ENCODE results near the gene OR2T8. TPM values are rescaled to one million over a fixed set of nuclear protein-coding genes. Genes with fewer than 3 reads are reported as not detected.

Gene OR2T8
- total and polyA plus RNA-seq, 4 donors: 0.16 to 0.21 TPM; not detected in 2

DNA sequence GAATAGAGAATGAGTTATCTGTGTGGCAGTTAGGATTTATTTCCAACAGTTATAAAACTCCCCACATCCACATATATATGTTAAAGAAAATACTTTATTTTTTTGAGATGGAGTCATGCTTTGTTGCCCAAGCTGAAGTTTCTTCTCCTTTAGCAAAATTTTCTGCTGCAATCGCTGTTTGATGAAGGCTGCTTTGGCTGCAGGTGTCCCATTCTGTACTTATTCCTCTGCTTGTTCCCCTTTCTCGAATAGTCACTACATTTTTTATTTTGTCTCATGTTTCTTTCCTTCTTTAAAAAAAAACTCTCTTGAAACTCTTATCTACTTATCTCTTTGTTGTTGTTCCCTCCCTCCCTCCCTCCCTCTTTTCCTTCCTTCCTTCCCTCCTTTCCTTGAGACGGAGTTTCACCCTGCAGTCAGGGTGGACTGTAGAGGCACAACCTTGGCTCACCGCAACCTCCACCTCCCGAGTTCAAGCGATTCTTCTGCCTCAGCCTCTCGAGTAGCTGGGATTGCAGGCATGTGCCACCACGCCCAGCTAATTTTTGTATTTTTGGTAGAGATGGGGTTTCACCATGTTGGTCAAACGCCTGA lies 14.0 kb upstream of the OR2T8 start:
- TF ChIP-seq, protein P1, sequence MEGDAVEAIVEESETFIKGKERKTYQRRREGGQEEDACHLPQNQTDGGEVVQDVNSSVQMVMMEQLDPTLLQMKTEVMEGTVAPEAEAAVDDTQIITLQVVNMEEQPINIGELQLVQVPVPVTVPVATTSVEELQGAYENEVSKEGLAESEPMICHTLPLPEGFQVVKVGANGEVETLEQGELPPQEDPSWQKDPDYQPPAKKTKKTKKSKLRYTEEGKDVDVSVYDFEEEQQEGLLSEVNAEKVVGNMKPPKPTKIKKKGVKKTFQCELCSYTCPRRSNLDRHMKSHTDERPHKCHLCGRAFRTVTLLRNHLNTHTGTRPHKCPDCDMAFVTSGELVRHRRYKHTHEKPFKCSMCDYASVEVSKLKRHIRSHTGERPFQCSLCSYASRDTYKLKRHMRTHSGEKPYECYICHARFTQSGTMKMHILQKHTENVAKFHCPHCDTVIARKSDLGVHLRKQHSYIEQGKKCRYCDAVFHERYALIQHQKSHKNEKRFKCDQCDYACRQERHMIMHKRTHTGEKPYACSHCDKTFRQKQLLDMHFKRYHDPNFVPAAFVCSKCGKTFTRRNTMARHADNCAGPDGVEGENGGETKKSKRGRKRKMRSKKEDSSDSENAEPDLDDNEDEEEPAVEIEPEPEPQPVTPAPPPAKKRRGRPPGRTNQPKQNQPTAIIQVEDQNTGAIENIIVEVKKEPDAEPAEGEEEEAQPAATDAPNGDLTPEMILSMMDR (IDR thresholded peaks at IDR 0.05; ENCODE audit: control extremely low read depth, extremely low read depth): no peak
- H3K4me1 ChIP-seq (ENCODE audit: control insufficient read depth in 5 of 5, insufficient read depth in 5 of 5, low read length in 5 of 5): no peaks in the 10 kb centered on the region
- 27 to 46% methylated on average over 9 of the region's 9 CpGs for WGBS, 2 donors

DNA sequence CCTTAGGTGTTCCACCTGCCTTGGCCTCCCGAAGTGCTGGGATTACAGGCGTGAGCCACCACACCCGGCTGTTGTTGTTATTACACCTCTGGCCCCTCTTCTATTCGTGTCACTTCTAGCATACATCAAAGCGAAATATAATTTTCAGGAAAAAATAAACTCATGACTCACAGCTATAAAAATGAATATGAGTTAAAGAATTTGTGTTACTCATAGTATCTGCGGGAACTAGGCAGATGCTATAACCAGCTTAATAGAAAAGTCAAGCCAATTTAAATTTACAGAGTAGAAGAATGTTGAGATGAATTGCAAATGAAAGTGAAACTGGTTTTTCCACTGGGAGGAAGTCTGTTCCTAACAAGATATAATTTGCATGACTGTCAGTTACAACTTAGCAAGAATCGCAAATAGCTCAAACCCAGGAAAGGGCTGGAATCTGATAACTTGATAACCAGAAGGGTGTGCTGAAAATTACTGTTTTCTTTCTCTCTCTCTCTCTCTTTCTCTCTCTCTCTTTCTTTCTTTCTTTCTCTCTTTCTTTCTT lies 13.5 kb upstream of the OR2T8 start:
- H3K27ac ChIP-seq (ENCODE audit: low read depth in 1 of 2, low read length in 1 of 2): no peak overlapping the region
- WGBS, 2 donors: 20 to 30% methylated on average over 7 of the region's 7 CpGs
- no peaks in the 10 kb centered on the region for H3K4me1 ChIP-seq (ENCODE audit: control insufficient read depth in 5 of 5, insufficient read depth in 5 of 5, low read length in 5 of 5)
- no peak overlapping the region for H3K9ac ChIP-seq (ENCODE audit: insufficient read depth in 1 of 2, low read length in 2 of 2)
- peaks cover 0 to 6% (median 2%) of the 10 kb centered on the region in 4 donors for H3K9me3 ChIP-seq (ENCODE audit: control insufficient read depth in 4 of 4, insufficient read depth in 3 of 4, low read length in 3 of 4)
- TF ChIP-seq, protein P1 (IDR thresholded peaks at IDR 0.05; ENCODE audit: control extremely low read depth, extremely low read depth): no peak
- no peaks in the 10 kb centered on the region for H3K27me3 ChIP-seq (ENCODE audit: control insufficient read depth in 3 of 3, insufficient read depth in 3 of 3, low read length in 2 of 3)
- no peak overlapping the region for H3K4me3 ChIP-seq
- H3K36me3 ChIP-seq (ENCODE audit: control insufficient read depth in 4 of 4, insufficient read depth in 4 of 4, low read length in 4 of 4): no peaks in the 10 kb centered on the region
- ATAC-seq (ENCODE audit: insufficient read depth, low FRiP score): no peak
- DNase-seq: peak in 1 of 3 donors; percentile 1

More for the DNA sequence above, 14.0 kb upstream of the OR2T8 start:
- no peak for DNase-seq
- no peak for ATAC-seq (ENCODE audit: insufficient read depth, low FRiP score)
- H3K9me3 ChIP-seq (ENCODE audit: control insufficient read depth in 4 of 4, insufficient read depth in 3 of 4, low read length in 3 of 4): peaks cover 0 to 6% (median 2%) of the 10 kb centered on the region in 4 donors
- no peak overlapping the region for H3K4me3 ChIP-seq
- H3K36me3 ChIP-seq (ENCODE audit: control insufficient read depth in 4 of 4, insufficient read depth in 4 of 4, low read length in 4 of 4): no peaks in the 10 kb centered on the region
- no peak overlapping the region for H3K9ac ChIP-seq (ENCODE audit: insufficient read depth in 1 of 2, low read length in 2 of 2)
- no peak overlapping the region for H3K27ac ChIP-seq (ENCODE audit: low read depth in 1 of 2, low read length in 1 of 2)
- no peaks in the 10 kb centered on the region for H3K27me3 ChIP-seq (ENCODE audit: control insufficient read depth in 3 of 3, insufficient read depth in 3 of 3, low read length in 2 of 3)

DNA sequence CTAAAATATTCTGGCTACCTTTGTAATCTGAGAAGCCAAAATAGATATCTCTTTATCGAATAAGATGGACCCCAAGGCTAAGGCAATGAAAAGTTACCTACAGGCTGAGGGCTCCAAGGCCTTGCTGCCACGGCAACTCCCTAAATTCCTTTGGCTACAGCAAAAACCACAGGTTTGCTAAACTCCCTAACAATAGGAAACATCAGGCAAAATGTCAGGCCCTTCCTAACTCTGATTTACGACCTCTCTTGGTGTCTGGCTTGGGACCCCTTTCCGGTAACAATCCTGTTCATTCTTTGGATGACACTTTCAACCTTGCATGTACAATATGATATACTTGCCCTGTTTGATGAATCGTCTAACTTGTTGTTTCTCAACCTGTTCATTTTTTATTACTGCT lies 11.3 kb upstream of the OR2T8 start:
- Histone ChIP-seq H3K27ac (ENCODE audit: low read depth in 1 of 2, low read length in 1 of 2) (no peak overlapping the region), H3K4me3 (no peak overlapping the region), H3K9me3 (ENCODE audit: control insufficient read depth in 4 of 4, insufficient read depth in 3 of 4, low read length in 3 of 4) (peaks cover 0 to 9% (median 4%) of the 10 kb centered on the region in 4 donors), H3K4me1 (ENCODE audit: control insufficient read depth in 5 of 5, insufficient read depth in 5 of 5, low read length in 5 of 5) (no peaks in the 10 kb centered on the region), H3K9ac (ENCODE audit: insufficient read depth in 1 of 2, low read length in 2 of 2) (no peak overlapping the region), H3K36me3 (ENCODE audit: control insufficient read depth in 4 of 4, insufficient read depth in 4 of 4, low read length in 4 of 4) (no peaks in the 10 kb centered on the region), H3K27me3 (ENCODE audit: control insufficient read depth in 3 of 3, insufficient read depth in 3 of 3, low read length in 2 of 3) (no peaks in the 10 kb centered on the region)
- WGBS, 2 donors: 50 to 73% methylated on average over 5 of the region's 5 CpGs
- DNase-seq (no peak), ATAC-seq (ENCODE audit: insufficient read depth, low FRiP score) (no peak)
- TF ChIP-seq, protein P1 (IDR thresholded peaks at IDR 0.05; ENCODE audit: control extremely low read depth, extremely low read depth): no peak

Measured in lung (tissue), 12 donors.